DND-41 (cell line): ENCODE data around the gene CYFIP1.
A peak's percentile ranks its signal among the peaks of the same experiment; 100 is the strongest.

Source experiments
- ATAC-seq: fragments of 200-7000 bp; cut with Tn5 transposase; 3 replicates; pipeline ENCODE4 v1.9.1; 2021; ENCODE audit warnings: low read depth; ENCODE audit not compliant: insufficient read depth
- DNase-seq: peaks from one replicate; pipeline ENCODE4 v3.0.0-alpha.2; 2020
- H2AFZ ChIP-seq: 2 replicates; pipeline ENCODE4 v1.6.0; 2012; ENCODE audit warnings: low read depth, low read length
- H3K27ac ChIP-seq: 2 replicates; pipeline ENCODE4 v1.5.1; 2012; ENCODE audit warnings: low read length, inconsistent platforms
- H3K27me3 ChIP-seq: fragments of 200-600 bp; sonication (generic); 2 replicates; pipeline ENCODE4 v1.6.0; 2012; ENCODE audit warnings: low read length, mild to moderate bottlenecking, inconsistent platforms; ENCODE audit not compliant: insufficient read depth, poor library complexity
- H3K36me3 ChIP-seq: 2 replicates; pipeline ENCODE4 v1.5.1; 2012; ENCODE audit warnings: low read length, inconsistent platforms; ENCODE audit not compliant: insufficient read depth
- H3K4me1 ChIP-seq: 2 replicates; pipeline ENCODE4 v1.5.1; 2012; ENCODE audit warnings: mild to moderate bottlenecking, low read length; ENCODE audit not compliant: insufficient read depth
- H3K4me2 ChIP-seq: 2 replicates; pipeline ENCODE4 v1.6.0; 2012; ENCODE audit warnings: mild to moderate bottlenecking, moderate library complexity, low read length, inconsistent platforms; ENCODE audit not compliant: insufficient read depth
- H3K4me3 ChIP-seq, 2 experiments: fragments of 200-600 bp in 1 of 2; shearing (Covaris generic) in 1 of 2; 2 replicates each; pipeline ENCODE4 v1.5.1; 2012 to 2016; ENCODE audit warnings: inconsistent platforms in 2 of 2, low read length in 2 of 2, mild to moderate bottlenecking in 2 of 2, low read depth in 1 of 2, moderate library complexity in 1 of 2
- H3K79me2 ChIP-seq: 2 replicates; pipeline ENCODE4 v1.6.0; 2012; ENCODE audit warnings: low read length, inconsistent platforms; ENCODE audit not compliant: insufficient read depth
- H3K9ac ChIP-seq: 2 replicates; pipeline ENCODE4 v1.6.0; 2012; ENCODE audit warnings: low read depth, mild to moderate bottlenecking, inconsistent platforms, low read length, moderate library complexity
- H3K9me3 ChIP-seq: 2 replicates; pipeline ENCODE4 v1.5.1; 2012; ENCODE audit warnings: low read length, moderate library complexity, mild to moderate bottlenecking, inconsistent platforms; ENCODE audit not compliant: insufficient read depth, severe bottlenecking
- H4K20me1 ChIP-seq: 2 replicates; pipeline ENCODE4 v1.6.0; 2012; ENCODE audit warnings: low read length; ENCODE audit not compliant: insufficient read depth
- EZH2 ChIP-seq: IDR thresholded peaks from 3 replicates; pipeline ENCODE4 v1.6.1; 2012; ENCODE audit warnings: borderline replicate concordance, low read depth, mild to moderate bottlenecking, moderate library complexity, low read length, inconsistent platforms; ENCODE audit not compliant: severe bottlenecking
- TF ChIP-seq, protein P1 (sequence below): IDR thresholded peaks from 2 replicates; pipeline ENCODE4 v1.5.1; 2012; ENCODE audit warnings: borderline replicate concordance, low read length, moderate library complexity, mild to moderate bottlenecking; ENCODE audit not compliant: poor library complexity, severe bottlenecking; ENCODE audit errors: extremely low read depth

CYFIP1 gene

DNA sequence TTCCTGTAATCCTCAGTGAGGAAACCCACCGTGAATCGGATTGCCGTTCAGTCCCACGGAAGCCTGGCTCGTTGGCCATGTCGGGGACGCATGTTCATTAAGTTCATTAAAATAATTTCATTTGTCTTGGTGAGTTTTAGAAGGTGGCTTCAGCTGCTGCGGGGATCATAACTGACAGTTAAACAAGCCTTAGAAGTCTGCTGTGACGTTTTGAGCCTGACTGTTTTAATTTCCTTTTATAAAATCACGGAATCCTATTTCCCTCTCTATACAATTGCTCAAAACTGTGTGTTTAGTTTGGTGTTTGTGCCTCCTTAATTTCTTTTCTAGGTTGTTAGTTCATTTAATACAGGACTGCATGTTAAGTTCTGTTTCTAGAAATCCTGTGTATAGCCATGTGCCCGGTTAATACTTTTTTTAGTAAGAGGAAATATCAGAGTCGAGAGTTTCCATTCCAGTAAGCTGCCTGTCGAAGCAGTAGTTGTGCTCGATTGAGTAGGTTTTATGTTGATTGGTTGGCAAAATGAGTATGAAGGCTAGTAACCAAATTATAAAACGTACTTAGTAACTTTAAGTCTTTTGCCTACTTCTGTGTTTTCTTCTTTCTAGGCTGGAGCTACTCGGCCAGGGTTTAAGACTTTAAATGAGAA lies 141.0 kb downstream of the CYFIP1 start:
- Histone ChIP-seq H3K79me2 (peaks cover 55% of the 10 kb centered on the region), H3K27ac (peak overlapping the region; percentile 90), H2AFZ (peak overlapping the region; percentile 90), H3K9me3 (no peaks in the 10 kb centered on the region), H3K27me3 (no peaks in the 10 kb centered on the region), H3K9ac (peak overlapping the region; percentile 97), H3K4me3 (peak overlapping the region; percentile 94 to 100), H3K36me3 (peaks cover 17% of the 10 kb centered on the region), H3K4me2 (peak overlapping the region; percentile 96), H3K4me1 (peaks cover 31% of the 10 kb centered on the region), H4K20me1 (peaks cover 24% of the 10 kb centered on the region)
- ATAC-seq, result no peak
- no peak for TF ChIP-seq EZH2
- TF ChIP-seq, protein P1, sequence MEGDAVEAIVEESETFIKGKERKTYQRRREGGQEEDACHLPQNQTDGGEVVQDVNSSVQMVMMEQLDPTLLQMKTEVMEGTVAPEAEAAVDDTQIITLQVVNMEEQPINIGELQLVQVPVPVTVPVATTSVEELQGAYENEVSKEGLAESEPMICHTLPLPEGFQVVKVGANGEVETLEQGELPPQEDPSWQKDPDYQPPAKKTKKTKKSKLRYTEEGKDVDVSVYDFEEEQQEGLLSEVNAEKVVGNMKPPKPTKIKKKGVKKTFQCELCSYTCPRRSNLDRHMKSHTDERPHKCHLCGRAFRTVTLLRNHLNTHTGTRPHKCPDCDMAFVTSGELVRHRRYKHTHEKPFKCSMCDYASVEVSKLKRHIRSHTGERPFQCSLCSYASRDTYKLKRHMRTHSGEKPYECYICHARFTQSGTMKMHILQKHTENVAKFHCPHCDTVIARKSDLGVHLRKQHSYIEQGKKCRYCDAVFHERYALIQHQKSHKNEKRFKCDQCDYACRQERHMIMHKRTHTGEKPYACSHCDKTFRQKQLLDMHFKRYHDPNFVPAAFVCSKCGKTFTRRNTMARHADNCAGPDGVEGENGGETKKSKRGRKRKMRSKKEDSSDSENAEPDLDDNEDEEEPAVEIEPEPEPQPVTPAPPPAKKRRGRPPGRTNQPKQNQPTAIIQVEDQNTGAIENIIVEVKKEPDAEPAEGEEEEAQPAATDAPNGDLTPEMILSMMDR, result no peak
- DNase-seq, result no peak

DNA sequence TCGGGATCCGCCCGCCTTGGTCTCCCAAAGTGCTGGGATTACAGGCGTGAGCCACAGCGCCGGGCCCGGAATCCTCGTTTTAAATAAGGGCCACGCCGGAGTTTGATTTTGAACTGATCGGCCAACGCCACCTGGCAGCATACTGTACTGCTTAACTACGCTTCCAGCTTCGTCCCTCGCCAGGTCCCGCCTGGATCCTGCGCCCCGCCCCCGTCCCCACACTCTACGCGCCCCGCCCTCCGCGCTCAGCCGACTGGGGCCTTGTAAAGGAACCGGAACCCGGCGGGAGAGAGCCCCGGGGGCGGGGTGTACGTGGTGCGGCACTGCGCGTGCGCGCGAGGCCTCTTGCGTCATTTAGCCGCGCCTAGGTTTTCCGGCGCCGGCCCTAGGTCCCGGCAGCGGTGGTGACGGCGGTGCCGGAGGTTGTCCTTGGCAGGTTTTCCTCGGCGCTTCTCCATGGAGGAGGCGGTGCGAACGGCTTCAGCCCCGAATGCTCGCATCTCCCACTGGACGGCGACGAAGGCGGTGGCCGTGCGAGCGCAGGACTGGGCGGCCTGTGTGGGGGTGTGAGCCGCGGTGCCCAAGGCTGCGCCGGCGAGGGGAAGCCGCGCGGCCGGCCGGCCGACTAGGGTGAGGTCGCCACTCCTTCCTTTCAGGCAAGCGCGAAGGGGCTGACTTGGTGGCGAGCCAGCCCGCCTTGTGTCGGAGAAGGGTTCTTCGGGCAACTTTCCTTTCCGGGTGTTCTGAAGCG lies 141.7 kb downstream of the CYFIP1 start, which contains the start of gene NIPA2:
Gene NIPA2, plus strand, starts transcription at position 375 of the 751 bp plus-strand sequence. CDS start 13,066 bp downstream, outside the sequence.
- no peaks in the 10 kb centered on the region for H3K9me3 ChIP-seq
- peak within 1 kb of the TSS; percentile 90 for H2AFZ ChIP-seq
- peaks cover 23% of the 10 kb centered on the region for H4K20me1 ChIP-seq
- H3K27ac ChIP-seq, result peak within 1 kb of the TSS; percentile 90
- peaks cover 31% of the 10 kb centered on the region for H3K4me1 ChIP-seq
- TF ChIP-seq, protein P1, result no peak
- no peak for TF ChIP-seq EZH2
- H3K4me2 ChIP-seq, result peak within 1 kb of the TSS; percentile 96
- ATAC-seq (peak; percentile 94), DNase-seq (peak; percentile 97)
- peak within 1 kb of the TSS; percentile 97 for H3K9ac ChIP-seq
- H3K36me3 ChIP-seq, result peaks cover 17% of the 10 kb centered on the region
- H3K79me2 ChIP-seq, result peaks cover 48% of the 10 kb centered on the region
- H3K27me3 ChIP-seq, result no peaks in the 10 kb centered on the region
- H3K4me3 ChIP-seq, result peak within 1 kb of the TSS; percentile 94 to 100

DNA sequence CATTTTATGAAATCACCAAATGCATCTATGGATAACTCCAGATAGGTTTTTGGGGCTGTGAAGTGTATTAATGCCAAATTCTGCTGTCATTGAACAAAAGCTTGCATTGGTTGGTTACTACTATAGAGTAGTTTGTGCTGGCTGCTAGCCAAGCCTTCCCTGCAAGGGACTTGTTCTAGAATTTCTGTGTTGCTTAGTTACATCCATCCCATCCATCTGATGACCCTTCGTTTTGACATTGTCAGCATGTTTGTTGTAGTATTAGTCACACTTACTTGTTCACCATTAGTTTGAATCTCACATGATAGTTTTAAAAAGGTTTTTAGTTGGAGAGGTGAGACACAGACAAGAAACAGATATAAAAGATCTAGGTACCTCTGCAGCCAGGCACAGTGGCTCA lies 148.7 kb downstream of the CYFIP1 start:
- H3K9ac ChIP-seq, result no peak overlapping the region
- no peaks in the 10 kb centered on the region for H4K20me1 ChIP-seq
- H3K27ac ChIP-seq, result no peak overlapping the region
- no peak for TF ChIP-seq EZH2
- TF ChIP-seq, protein P1, result no peak
- H3K79me2 ChIP-seq, result no peaks in the 10 kb centered on the region
- no peaks in the 10 kb centered on the region for H3K9me3 ChIP-seq
- H3K4me3 ChIP-seq, result no peak overlapping the region
- H3K4me2 ChIP-seq, result no peak overlapping the region
- H3K4me1 ChIP-seq, result no peaks in the 10 kb centered on the region
- ATAC-seq, result no peak
- H3K27me3 ChIP-seq, result no peaks in the 10 kb centered on the region
- no peak for DNase-seq
- no peak overlapping the region for H2AFZ ChIP-seq
- H3K36me3 ChIP-seq, result peaks cover 19% of the 10 kb centered on the region
